ENCODE measurements around the gene RAPGEF1. TPM values are rescaled to one million over a fixed set of nuclear protein-coding genes. Genes with fewer than 3 reads are reported as not detected.
A peak's percentile ranks its signal among the peaks of the same experiment; 100 is the strongest.

Gene RAPGEF1
- polyA plus RNA-seq, 12 donors = 68.2 to 123 (median 82.8) TPM; not detected in 1

GRCh38 chr9:131530920-131531832 lies 208.7 kb downstream of the RAPGEF1 start, which contains the start of gene UCK1:
Gene UCK1, minus strand, starts transcription at chr9:131531263. Its CDS starts 89 bp downstream, at chr9:131531174.
- DNase-seq = peak; percentile 88

DNA sequence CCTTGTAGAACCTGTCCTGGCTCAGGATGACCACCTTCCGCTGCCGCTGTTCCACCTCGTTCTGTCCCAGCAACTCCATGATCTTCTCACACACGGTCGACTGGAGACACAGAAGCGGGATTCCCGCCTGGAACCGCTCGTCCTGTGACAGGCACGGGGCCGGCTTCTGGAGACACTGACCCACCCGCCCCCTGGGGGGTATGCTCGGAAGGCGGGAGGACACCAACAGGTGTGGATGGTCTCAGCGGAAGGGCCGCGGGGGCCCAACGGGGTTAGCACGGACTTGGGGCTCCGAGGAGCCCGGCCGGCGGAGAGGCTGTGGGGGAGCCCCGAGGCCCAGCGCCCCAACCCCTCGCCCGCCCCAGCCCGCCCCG lies 209.3 kb downstream of the RAPGEF1 start:
- DNase-seq = no peak

- no peak for DNase-seq
These were observed 210.0 kb downstream of the RAPGEF1 start for GRCh38 chr9:131529597-131530545.

DNA sequence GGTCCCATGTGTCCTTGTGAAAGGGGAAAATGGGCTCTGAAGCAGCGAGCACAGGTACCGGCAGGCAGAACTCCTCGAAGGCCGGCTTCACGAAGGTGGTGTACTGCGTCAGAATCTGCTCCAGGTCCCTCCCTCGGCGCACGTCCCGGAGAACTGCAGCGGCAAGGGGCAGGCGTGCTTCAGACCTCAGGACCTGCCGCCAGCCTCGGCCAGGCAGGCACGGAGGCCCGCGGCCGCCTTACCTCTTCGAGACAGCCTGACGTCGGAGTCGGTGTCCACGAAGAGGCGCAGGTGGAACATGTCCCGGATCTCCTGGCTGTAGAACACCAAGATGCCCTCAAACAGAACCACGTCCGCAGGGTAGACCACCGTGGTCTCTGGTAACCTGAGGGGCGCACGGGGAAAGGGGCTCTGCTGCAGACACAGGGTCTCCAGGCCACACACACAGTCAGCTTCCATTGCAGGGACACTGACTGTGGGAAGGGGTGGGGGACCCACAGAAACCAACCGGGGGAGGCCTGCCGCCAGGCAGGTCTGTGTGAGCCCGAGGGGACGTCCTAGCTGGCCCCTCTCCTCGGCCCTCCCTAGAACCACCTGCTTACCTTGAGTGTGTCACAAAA lies 210.9 kb downstream of the RAPGEF1 start:
- DNase-seq = no peak

GRCh38 chr9:131528186-131528585 lies 211.7 kb downstream of the RAPGEF1 start:
- no peak for DNase-seq

Other genes starting within 250 kb of the RAPGEF1 start
- 10 to 100 TPM in 11 of 12 donors, not detected in 1; 17.4 to 31.8 (median 23.3) TPM for gene POMT1, start 237.2 kb downstream of the RAPGEF1 start, polyA plus RNA-seq (ENCODE audit: insufficient read length in 12 of 12)
- 10 to 100 TPM in 11 of 12 donors, not detected in 1; 21.7 to 38.0 (median 23.7) TPM for gene UCK1, start 208.8 kb downstream of the RAPGEF1 start, polyA plus RNA-seq (ENCODE audit: insufficient read length in 12 of 12)
- gene PRRT1B, start 194.6 kb downstream of the RAPGEF1 start, polyA plus RNA-seq (ENCODE audit: insufficient read length in 12 of 12) = under 1 TPM in 2 of 12 donors, not detected in 10; 0.09 to 0.17 TPM